GM12878 (cell line): Measurements from ENCODE around the gene PRPS1. TPM values are rescaled to one million over a fixed set of nuclear protein-coding genes. Genes with fewer than 3 reads are reported as not detected.

Experiments used
- ATAC-seq: fragments of 200-7000 bp; cut with Tn5 transposase; 3 replicates; pipeline ENCODE4 v1.9.1; 2020; ENCODE audit warnings: mild to moderate bottlenecking, moderate library complexity
- BruUV-seq: library from RNA; stranded (reverse); fragments of 400-500 nt; replicated peaks from 2 replicates; lab custom pipeline; 2021; lab: Mats Ljungman, UMichigan
- CTCF ChIA-PET: fragments of 300-600 bp; sonication (Branson Sonifier 250); formaldehyde crosslinking; extraction: SDS; loops from one replicate; lab custom pipeline; 2021; ENCODE audit warnings: inconsistent platforms; lab: Yijun Ruan, JAX
- POLR2A ChIA-PET: fragments of 350-600 bp; formaldehyde crosslinking; extraction: SDS; loops from one replicate; lab custom pipeline; 2021; ENCODE audit warnings: inconsistent platforms; lab: Charles Lee
- RAD21 ChIA-PET: fragments of 300-600 bp; sonication (Branson Sonifier 250); formaldehyde crosslinking; loops from one replicate; lab custom pipeline; 2023; ENCODE audit warnings: antibody characterized with exemption; ENCODE audit not compliant: unreplicated experiment; lab: Charles Lee
- SMC1A ChIA-PET: fragments of 300-600 bp; sonication (Branson Sonifier 250); formaldehyde crosslinking; loops from one replicate; lab custom pipeline; 2023; ENCODE audit not compliant: unreplicated experiment, uncharacterized antibody; lab: Charles Lee
- DNase-seq: peaks from one replicate; pipeline ENCODE4 v3.0.0-alpha.2; 2011; ENCODE audit warnings: low read depth, low spot score
- FAIRE-seq: peaks from 3 replicates; lab custom pipeline; 2011; peaks lifted over from hg19 to GRCh38; lab: Jason Lieb, UNC
- H2AFZ ChIP-seq: 2 replicates; pipeline ENCODE4 v1.6.0; 2011; ENCODE audit warnings: low read depth, low read length, control low read depth; ENCODE audit not compliant: control insufficient read depth
- H3K27ac ChIP-seq: 2 replicates; pipeline ENCODE4 v1.5.1; 2011; ENCODE audit warnings: control low read depth; ENCODE audit not compliant: control insufficient read depth, insufficient read depth
- H3K27me3 ChIP-seq, 2 experiments: replicated peaks in 1 of 2; 2 replicates each; pipeline versions ENCODE4 v1.6.0 to v1.6.1; 2011; ENCODE audit warnings: low read length in 1 of 2; ENCODE audit not compliant: control insufficient read depth in 2 of 2, insufficient read depth in 2 of 2
- H3K36me3 ChIP-seq, 2 experiments: 2 replicates each; pipeline ENCODE4 v1.5.1; 2011; ENCODE audit warnings: low read length in 1 of 2; ENCODE audit not compliant: control insufficient read depth in 2 of 2, insufficient read depth in 2 of 2
- H3K4me1 ChIP-seq: 2 replicates; pipeline ENCODE4 v1.6.1; 2011; ENCODE audit warnings: mild to moderate bottlenecking, low read length, moderate library complexity, mixed read lengths; ENCODE audit not compliant: control insufficient read depth, insufficient read depth
- H3K4me2 ChIP-seq: 2 replicates; pipeline ENCODE4 v1.6.0; 2011; ENCODE audit warnings: control low read depth; ENCODE audit not compliant: control insufficient read depth, insufficient read depth
- H3K4me3 ChIP-seq: fragments of 200-600 bp; sonication (generic); 2 replicates; pipeline ENCODE4 v1.5.1; 2016
- H3K79me2 ChIP-seq: 2 replicates; pipeline ENCODE4 v1.6.0; 2011; ENCODE audit warnings: low read length; ENCODE audit not compliant: control insufficient read depth, insufficient read depth
- H3K9ac ChIP-seq: 2 replicates; pipeline ENCODE4 v1.8.0; 2011; ENCODE audit warnings: low read length, control low read depth, mixed read lengths; ENCODE audit not compliant: control insufficient read depth, insufficient read depth
- H3K9me3 ChIP-seq: replicated peaks from 3 replicates; pipeline ENCODE4 v1.5.1; 2011; ENCODE audit warnings: mild to moderate bottlenecking, low read length; ENCODE audit not compliant: control insufficient read depth, insufficient read depth
- H4K20me1 ChIP-seq: 2 replicates; pipeline ENCODE4 v1.6.0; 2011; ENCODE audit not compliant: control insufficient read depth, insufficient read depth
- EP300 ChIP-seq, 2 experiments: fragments of 150-350 bp in 1 of 2; IDR thresholded peaks; 2 replicates each; pipeline ENCODE4 v1.6.1; 2011 to 2012; ENCODE audit warnings: low read depth in 2 of 2, low read length in 2 of 2, borderline replicate concordance in 1 of 2, improper control_type of control experiment in 1 of 2, inconsistent platforms in 1 of 2; ENCODE audit not compliant: control insufficient read depth in 1 of 2
- HCFC1 ChIP-seq: fragments of 150-350 bp; IDR thresholded peaks from 2 replicates; pipeline ENCODE4 v1.6.1; 2014; ENCODE audit warnings: low read length
- NRF1 ChIP-seq: conservative IDR thresholded peaks from 2 replicates; pipeline ENCODE4 v1.6.1; 2011; ENCODE audit warnings: mild to moderate bottlenecking, low read depth, low read length, improper control_type of control experiment
- RAD51 ChIP-seq: fragments of 450-650 bp; IDR thresholded peaks from 2 replicates; pipeline ENCODE4 v1.6.1; 2016; ENCODE audit warnings: moderate library complexity, mild to moderate bottlenecking, inconsistent platforms
- SREBF2 ChIP-seq: IDR thresholded peaks from 2 replicates; pipeline ENCODE4 v1.6.1; 2012; ENCODE audit warnings: mild to moderate bottlenecking, low read length
- STAT3 ChIP-seq: IDR thresholded peaks from 2 replicates; pipeline ENCODE4 v1.6.1; 2011; ENCODE audit warnings: low read depth, low read length, improper control_type of control experiment
- SUPT20H ChIP-seq: IDR thresholded peaks from 2 replicates; pipeline ENCODE4 v1.6.1; 2011; ENCODE audit warnings: low read depth, mild to moderate bottlenecking, low read length, moderate library complexity, borderline replicate concordance; ENCODE audit not compliant: control insufficient read depth
- ZNF217 ChIP-seq: fragments of 450-650 bp; IDR thresholded peaks from 2 replicates; pipeline ENCODE4 v1.6.1; 2017; ENCODE audit warnings: antibody characterized with exemption, mild to moderate bottlenecking
- ZNF622 ChIP-seq: fragments of 450-650 bp; IDR thresholded peaks from 2 replicates; pipeline ENCODE4 v1.6.1; 2017; ENCODE audit warnings: mild to moderate bottlenecking, inconsistent platforms
- WGBS: methylation state at CpG from one replicate; pipeline ENCODE4 v1.1.6; 2016; ENCODE audit warnings: low lambda C conversion rate; ENCODE audit not compliant: insufficient replicate concordance, insufficient coverage; ENCODE audit errors: missing lambda C conversion rate; 5-methylcytosine and 5-hydroxymethylcytosine counted together
- in situ Hi-C: fragments of 300-500 bp; cut with MboI; formaldehyde crosslinking; loops from 9 replicates; pipeline ENCODE4 v1.14.3; 2018; ENCODE audit warnings: mixed read lengths
- intact Hi-C: fragments of 100-400 bp; cut with micrococcal nuclease; formaldehyde crosslinking; loops from one replicate; pipeline ENCODE4 v1.14.2; 2022; ENCODE audit not compliant: unreplicated experiment
- polyA plus RNA-seq, 11 experiments: library from polyadenylated mRNA; depleted of rRNA in 4 of 11; unstranded in 6 of 11; stranded (reverse) in 5 of 11; fragments of >200 nt; fragmentation: Nextera tagmentation in 4 of 11; fragmentation: Illumina TruSeq in 1 of 11; extraction: Ambion mirVana in 4 of 11; extraction: Trizol in 1 of 11; gene quantifications; 1 replicate in 1 of 11; 2 replicates in 10 of 11; pipeline versions ENCODE4 v1.2.1 to v1.2.3, GENCODE V29; 2011 to 2016; ENCODE audit warnings: inconsistent platforms in 2 of 11, missing spikeins in 2 of 11, low read depth in 1 of 11
- total RNA-seq, 4 experiments: library from RNA; depleted of rRNA in 3 of 4; stranded (reverse); fragments of >200 nt in 3 of 4; fragmentation: Illumina TruSeq in 1 of 4; extraction: Trizol in 1 of 4; gene quantifications; 2 replicates each; pipeline versions ENCODE4 v1.2.1 to v1.2.3, GENCODE V29; 2013 to 2021
- TF ChIP-seq, protein P1 (sequence below): IDR thresholded peaks from 2 replicates; pipeline ENCODE4 v1.6.1; 2011; ENCODE audit warnings: borderline replicate concordance, low read depth, mild to moderate bottlenecking, moderate library complexity, mixed read lengths, low read length; ENCODE audit not compliant: insufficient read depth; ENCODE audit errors: extremely low read length
- TF ChIP-seq, protein P2 (sequence below): fragments of 450-650 bp; IDR thresholded peaks from 2 replicates; pipeline ENCODE4 v1.6.1; 2018; ENCODE audit warnings: borderline replicate concordance, mild to moderate bottlenecking; ENCODE audit not compliant: partially characterized antibody
- TF ChIP-seq, protein P3 (sequence below): IDR thresholded peaks from 2 replicates; pipeline ENCODE4 v1.6.1; 2012; ENCODE audit warnings: mild to moderate bottlenecking, low read depth, low read length
- TF ChIP-seq, protein P4 (sequence below): fragments of 450-650 bp; IDR thresholded peaks from 2 replicates; pipeline ENCODE4 v1.6.1; 2016; ENCODE audit warnings: mild to moderate bottlenecking

The PRPS1 gene
- total and polyA plus RNA-seq, 10 of the 15 experiments (the other 5 are each of a cell fraction or from before 2014, with no cell fraction given): 26.5 to 86.5 (median 61.1) TPM

DNA sequence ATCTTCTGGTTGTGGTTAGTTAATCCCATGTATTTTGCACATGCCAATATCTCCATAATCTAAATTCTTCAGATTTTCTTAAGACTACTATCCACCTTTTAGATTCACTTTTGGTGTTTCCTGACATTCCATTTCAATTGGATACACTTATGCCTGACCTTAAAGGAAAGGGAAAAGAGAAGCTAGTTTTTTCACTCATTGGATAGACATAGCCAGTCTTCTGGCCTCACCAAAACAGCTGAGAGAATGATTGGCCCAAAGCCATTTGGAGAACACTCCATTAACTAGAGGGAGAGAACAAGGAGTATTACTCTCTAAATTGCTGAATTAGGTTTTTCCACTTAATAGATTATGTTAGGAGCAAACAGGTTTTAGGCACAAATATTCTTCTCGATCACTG is 4.0 kb downstream of the PRPS1 start:
- RAD21 ChIA-PET: interaction anchor here (1.0 to 1.1 kb wide), 3 partner anchors 22 to 145 kb away, joined by 3 to 5 read pairs (median 3); partner anchors contain the start of gene NCBP2L
- Histone ChIP-seq H3K36me3 (no peaks in the 10 kb centered on the region), H3K4me3 (no peak overlapping the region), H3K4me2 (no peak overlapping the region), H4K20me1 (no peaks in the 10 kb centered on the region), H3K9ac (no peak overlapping the region), H3K79me2 (peaks cover 33% of the 10 kb centered on the region), H3K27me3 (no peaks in the 10 kb centered on the region), H3K4me1 (no peaks in the 10 kb centered on the region), H3K27ac (no peak overlapping the region), H3K9me3 (no peaks in the 10 kb centered on the region), H2AFZ (no peak overlapping the region)
- POLR2A ChIA-PET: no interaction called here
- 54% methylated on average over 1 of the region's 1 CpG for WGBS
- no TSS peak for BruUV-seq
- in situ Hi-C loops (no loop called here), intact Hi-C loops (no loop called here)
- DNase-seq: no peak
- no peak for FAIRE-seq
- SMC1A ChIA-PET: interaction anchor here (1.1 to 5.2 kb wide), 4 partner anchors 10 to 107 kb away, joined by 3 to 22 read pairs (median 4); no protein-coding TSS in a partner anchor
- ATAC-seq: no peak
- CTCF ChIA-PET: interaction anchor here (1.1 to 6.1 kb wide), 3 partner anchors 18 to 144 kb away, joined by 3 to 50 read pairs (median 3); no protein-coding TSS in a partner anchor
- TF ChIP-seq NRF1: no peak
- TF ChIP-seq RAD51: no peak
- TF ChIP-seq, protein P1, sequence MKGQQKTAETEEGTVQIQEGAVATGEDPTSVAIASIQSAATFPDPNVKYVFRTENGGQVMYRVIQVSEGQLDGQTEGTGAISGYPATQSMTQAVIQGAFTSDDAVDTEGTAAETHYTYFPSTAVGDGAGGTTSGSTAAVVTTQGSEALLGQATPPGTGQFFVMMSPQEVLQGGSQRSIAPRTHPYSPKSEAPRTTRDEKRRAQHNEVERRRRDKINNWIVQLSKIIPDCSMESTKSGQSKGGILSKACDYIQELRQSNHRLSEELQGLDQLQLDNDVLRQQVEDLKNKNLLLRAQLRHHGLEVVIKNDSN: no peak
- TF ChIP-seq EP300 (IDR thresholded peaks at IDR 0.05; ENCODE audit: borderline replicate concordance in 1 of 2, control insufficient read depth in 1 of 2, low read depth in 2 of 2, low read length in 2 of 2): no peak
- TF ChIP-seq, protein P2, sequence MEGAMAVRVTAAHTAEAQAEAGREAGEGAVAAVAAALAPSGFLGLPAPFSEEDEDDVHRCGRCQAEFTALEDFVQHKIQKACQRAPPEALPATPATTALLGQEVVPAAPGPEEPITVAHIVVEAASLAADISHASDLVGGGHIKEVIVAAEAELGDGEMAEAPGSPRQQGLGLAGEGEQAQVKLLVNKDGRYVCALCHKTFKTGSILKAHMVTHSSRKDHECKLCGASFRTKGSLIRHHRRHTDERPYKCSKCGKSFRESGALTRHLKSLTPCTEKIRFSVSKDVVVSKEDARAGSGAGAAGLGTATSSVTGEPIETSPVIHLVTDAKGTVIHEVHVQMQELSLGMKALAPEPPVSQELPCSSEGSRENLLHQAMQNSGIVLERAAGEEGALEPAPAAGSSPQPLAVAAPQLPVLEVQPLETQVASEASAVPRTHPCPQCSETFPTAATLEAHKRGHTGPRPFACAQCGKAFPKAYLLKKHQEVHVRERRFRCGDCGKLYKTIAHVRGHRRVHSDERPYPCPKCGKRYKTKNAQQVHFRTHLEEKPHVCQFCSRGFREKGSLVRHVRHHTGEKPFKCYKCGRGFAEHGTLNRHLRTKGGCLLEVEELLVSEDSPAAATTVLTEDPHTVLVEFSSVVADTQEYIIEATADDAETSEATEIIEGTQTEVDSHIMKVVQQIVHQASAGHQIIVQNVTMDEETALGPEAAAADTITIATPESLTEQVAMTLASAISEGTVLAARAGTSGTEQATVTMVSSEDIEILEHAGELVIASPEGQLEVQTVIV: no peak
- TF ChIP-seq ZNF217: no peak
- no peak for TF ChIP-seq ZNF622
- TF ChIP-seq, protein P3, sequence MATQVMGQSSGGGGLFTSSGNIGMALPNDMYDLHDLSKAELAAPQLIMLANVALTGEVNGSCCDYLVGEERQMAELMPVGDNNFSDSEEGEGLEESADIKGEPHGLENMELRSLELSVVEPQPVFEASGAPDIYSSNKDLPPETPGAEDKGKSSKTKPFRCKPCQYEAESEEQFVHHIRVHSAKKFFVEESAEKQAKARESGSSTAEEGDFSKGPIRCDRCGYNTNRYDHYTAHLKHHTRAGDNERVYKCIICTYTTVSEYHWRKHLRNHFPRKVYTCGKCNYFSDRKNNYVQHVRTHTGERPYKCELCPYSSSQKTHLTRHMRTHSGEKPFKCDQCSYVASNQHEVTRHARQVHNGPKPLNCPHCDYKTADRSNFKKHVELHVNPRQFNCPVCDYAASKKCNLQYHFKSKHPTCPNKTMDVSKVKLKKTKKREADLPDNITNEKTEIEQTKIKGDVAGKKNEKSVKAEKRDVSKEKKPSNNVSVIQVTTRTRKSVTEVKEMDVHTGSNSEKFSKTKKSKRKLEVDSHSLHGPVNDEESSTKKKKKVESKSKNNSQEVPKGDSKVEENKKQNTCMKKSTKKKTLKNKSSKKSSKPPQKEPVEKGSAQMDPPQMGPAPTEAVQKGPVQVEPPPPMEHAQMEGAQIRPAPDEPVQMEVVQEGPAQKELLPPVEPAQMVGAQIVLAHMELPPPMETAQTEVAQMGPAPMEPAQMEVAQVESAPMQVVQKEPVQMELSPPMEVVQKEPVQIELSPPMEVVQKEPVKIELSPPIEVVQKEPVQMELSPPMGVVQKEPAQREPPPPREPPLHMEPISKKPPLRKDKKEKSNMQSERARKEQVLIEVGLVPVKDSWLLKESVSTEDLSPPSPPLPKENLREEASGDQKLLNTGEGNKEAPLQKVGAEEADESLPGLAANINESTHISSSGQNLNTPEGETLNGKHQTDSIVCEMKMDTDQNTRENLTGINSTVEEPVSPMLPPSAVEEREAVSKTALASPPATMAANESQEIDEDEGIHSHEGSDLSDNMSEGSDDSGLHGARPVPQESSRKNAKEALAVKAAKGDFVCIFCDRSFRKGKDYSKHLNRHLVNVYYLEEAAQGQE: no peak
- no peak for TF ChIP-seq SREBF2
- no peak for TF ChIP-seq STAT3
- no peak for TF ChIP-seq SUPT20H
- no peak for TF ChIP-seq HCFC1
- TF ChIP-seq, protein P4, sequence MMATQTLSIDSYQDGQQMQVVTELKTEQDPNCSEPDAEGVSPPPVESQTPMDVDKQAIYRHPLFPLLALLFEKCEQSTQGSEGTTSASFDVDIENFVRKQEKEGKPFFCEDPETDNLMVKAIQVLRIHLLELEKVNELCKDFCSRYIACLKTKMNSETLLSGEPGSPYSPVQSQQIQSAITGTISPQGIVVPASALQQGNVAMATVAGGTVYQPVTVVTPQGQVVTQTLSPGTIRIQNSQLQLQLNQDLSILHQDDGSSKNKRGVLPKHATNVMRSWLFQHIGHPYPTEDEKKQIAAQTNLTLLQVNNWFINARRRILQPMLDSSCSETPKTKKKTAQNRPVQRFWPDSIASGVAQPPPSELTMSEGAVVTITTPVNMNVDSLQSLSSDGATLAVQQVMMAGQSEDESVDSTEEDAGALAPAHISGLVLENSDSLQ: no peak
